ENCODE data around the gene MOB3B.

The MOB3B gene

DNA sequence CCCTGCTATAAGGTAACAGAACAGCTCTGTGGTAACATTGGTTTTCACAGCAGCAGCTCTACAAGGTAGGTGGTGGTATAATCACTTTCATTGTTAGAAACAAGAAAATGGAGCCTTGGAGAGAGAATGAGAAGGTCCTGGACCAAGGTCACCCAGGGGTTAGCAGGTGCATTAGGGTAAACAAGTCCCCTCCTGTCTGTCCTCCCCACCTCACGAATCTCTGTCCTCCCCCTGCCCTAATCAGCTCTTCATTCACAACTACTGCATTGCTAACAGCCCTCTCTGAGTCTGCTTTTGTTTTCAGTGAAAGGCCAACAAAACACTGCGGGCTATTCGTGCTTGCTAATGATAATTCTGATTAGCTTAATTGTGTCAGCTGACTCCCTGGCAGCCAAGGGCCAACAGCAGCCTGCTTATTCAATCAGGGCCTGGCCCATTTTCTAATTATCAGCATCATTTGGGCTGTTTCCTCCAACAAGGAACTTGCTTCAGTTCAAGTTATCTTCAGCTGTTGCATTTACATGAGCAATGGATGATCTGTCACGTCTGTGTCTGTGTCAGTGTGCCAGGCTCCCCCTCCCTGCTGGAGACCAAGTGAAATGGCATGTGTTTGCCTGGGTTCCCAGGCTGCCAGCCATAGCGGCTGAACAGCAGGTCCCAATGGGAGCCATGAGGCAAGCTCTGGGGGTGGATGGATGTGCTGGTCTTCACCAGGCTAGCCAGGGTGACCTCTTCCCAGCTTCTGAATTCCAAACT, 176.0 kb downstream of the MOB3B start:
- DNase-seq, result no peak

DNA sequence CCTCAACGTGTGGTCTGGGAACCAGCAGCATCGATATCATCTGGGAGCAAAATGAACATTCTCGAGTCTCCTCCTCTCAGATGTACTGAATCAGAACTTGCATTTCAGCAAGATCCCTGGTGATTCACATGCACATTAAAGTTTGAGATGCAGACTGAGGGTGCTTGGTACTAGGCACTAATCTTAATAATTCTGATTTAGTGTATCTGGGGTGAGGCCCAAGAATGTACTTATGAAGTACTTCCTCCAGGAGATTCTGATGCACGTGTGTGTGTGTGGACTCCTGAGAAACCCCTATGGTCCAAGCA, 176.5 kb downstream of the MOB3B start:
- no peak for DNase-seq

DNA sequence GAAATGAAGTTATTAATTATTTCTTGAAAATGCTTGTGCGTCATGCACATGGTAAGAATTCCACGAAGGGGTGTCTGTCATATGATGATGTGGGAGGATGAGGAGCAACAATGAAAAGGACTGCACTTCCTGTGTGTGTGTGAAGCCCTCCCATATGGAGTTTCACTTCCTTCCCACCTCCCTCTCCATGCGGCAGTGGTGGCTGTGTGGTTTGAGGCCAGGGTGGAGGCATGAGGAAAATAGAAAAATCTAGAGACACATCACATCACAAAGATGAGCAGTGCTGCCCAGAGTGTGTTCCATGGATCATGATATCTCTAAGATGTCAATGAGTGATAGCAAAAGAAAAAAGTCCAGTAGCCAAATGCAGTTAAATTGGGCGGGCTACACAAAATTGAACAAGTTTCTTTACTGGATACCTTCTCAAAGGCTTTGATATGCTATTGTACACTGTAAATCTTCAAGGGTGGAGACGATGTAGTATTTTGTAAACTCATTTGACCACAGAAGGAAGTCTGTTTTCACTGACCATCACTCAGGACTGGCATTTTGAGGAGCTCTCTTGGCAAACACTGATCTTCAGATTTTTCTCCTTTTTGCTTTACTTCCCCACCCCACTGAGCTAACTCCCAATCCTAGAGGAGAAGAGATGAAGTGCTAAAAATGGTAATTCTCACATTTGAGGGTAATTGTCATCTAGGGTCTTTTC, 177.0 kb downstream of the MOB3B start:
- DNase-seq, result peak; percentile 16 to 21

DNA sequence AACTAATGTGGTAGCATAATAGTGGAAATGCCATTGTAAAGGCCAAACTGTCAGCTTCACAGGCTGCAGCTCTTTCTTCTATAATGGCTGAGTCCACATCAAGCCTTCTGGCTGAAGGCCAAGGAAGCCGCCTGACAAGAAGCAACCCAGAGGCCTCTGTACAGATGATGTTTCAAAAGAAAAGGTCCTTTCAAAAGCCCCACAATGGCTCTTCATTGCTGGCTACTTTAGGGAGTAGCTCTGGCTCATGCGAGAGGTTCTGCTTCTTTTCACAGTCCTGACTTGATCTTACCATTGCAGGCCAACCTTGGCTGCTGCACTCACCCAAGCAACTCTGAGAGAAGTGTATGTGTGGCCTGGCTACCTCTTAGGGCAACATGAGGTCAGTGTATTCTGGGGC, 178.2 kb downstream of the MOB3B start:
- DNase-seq, result no peak

DNA sequence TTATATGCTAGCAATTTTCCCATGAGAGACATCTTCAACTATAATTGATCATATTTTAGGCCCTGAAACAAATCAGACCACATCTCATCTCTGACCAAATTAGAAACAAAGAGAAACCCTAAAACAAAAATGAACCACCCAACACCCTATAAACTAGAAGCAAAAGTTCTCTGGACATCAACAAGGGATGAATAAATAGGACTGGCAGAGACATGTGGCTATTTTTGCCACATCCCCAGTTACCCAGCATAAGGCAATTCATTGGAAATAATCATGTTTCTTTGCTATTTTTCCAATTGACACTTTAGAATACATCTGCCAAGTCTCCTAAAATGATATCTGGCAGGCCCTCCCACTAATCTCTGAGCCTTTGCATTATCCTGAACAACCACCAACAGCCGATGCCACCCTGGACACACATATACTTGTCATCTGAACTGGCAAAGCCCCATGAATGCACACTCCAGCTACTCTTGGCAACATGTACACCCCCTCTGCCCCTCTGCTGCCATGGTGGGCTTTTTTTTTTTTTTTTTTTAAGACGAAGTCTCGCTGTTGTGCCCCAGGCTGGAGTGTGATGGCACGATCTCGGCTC, 179.1 kb downstream of the MOB3B start:
- no peak for DNase-seq

DNA sequence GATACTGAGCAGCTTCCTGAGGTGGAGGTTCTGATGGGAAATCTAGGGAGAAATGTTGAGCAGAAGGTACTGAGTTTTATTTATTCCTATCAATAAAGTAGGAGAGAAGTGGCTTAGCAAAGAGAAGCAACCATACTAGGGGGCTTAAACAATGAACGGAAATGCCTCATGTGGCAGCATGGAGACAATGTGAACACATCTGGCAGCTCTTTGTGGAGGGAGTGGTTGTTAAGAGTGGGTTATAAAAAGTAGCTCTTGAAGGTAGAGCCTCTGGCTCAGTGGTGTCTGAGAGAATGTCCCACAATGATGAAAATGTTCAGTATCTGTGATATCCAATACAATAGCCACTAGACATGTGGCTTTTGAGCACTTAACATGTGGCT, 179.9 kb downstream of the MOB3B start:
- DNase-seq, result no peak

DNA sequence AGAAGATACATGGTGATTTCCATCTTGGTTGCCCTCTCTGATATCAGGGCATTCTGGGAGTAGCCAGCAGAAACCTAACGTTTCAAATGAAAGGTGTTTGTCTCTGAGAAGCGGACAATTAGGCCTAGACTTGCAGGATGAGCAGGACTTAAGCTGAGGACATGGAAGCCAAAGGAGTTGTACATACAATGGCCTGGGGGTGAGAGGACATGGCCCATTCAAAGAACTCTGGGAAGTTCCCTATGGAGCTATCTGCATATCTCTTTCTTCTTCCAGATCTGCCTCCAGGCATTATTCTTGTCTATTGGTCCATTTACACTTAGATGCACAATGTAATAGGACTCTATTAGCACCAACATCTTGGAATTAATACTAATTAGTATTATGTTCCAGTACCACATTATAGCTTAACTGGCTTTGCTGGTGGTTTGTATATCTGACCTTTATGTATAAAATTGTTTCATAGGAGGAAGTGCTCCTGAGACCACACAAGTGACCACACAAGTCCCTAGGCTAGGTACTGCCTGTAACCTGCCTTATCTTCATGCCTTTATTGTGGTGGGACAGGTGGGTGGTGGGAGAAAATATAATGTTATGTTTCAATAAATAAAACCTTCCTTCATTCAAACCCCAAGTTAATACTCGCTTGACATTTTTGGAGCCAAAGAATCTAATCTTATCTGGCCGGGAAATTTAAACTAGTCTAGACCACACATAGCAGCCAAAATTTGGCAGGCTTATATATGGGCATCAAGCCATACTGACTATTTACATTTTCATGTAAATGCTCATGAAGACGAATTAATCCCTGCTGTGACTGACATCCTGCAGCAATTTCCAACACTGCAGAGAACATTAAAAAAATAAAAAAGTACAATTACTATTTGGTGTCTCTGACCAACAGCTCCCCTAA, 180.6 kb downstream of the MOB3B start:
- no peak for DNase-seq

DNA sequence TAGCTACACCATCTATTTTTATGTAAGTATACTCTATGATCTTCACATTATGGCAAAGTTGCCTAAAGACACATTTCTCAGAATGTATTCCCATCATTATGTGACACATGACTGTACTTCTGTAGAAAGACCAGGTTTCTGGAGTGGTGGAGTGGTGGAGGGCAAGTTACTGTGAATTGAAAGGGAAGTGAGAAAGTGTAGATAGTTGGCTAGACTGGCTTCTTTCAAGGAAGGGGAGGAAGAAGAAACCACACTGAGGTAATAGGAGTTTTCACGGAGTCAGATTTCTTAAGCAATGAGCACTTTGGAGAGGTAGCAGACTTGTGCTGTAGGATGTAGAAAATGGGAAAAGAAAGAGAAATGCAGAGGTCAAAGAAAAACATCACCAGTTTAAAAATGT, 181.7 kb downstream of the MOB3B start:
- no peak for DNase-seq

DNA sequence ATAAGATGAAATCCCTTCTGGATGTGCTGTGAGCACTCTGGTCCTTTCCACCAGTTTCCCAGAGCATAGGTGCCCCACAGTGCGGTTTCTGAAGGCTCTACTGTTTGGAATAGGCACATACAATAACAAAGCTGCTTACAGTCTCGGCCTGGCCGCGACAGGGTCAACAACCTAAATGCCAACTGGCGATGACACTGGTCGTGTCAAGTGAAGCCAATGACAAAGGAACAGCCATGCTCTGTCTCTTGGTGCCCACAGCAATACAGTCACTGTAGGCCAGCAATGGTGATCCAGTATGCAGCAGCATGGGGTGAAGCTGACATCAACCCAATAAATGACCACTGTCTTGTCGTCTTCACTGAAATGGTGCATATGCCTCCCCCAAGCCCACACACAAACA, 184.8 kb downstream of the MOB3B start:
- no peak for DNase-seq

DNA sequence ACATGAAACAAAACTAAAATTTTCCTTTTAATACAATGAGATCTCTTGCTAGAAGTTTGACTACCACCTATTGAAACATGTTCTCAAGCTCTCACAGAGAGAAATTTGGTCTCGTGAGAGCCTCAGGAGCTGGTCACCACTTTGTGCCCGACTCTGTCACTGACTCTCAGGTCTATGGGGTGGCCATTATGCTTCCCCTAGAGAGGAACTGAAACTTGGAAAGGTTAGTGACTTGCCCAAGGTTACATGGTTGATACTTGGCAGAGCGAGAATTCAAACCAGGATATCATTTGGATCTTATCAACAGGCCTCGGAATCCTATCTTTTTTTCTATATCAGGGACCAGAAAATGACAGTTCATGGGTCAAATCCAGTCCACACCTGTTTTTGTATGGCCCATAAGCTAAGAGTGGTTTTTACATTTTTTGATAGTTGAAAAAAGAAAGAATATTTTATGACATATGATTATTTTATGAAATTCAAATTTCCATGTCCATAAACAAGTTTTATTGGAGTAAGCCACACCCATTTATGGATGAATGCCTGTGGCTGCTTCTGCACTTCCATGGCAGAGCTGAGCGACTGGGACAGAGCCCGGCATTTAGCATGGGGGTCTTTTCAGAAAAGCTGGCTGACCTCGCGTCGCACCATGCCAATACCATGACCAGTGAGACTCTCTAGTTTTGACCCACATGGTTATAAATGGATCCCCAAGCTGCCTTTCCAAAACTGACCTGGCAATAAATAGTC, 187.9 kb downstream of the MOB3B start:
- DNase-seq, result no peak

DNA sequence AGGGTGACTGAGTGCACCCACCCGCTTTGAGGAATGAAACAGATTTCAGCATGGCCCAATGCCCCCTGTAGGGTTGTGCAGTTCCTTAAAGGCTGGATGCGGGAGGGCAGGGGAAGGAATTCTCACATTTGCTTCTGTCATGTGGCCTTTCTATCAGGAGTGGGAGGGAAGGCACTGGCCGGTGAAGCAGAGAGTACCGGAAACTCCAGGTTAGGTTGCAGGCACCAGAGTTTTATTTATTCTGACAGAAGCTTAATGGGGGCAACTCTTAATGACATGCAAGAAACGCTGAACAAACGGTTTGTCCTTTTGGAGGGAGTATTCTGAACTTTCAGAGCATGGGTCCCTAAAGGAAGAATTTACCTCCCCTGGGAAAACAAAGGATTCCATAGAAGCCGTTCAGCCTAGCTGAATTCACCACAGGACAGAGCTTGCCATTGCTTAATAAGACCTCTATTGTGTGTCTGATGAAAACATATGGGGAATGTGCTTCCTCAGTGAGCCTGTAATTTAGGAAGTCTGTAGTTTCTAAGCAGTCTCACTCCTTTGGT, 188.6 kb downstream of the MOB3B start:
- no peak for DNase-seq

DNA sequence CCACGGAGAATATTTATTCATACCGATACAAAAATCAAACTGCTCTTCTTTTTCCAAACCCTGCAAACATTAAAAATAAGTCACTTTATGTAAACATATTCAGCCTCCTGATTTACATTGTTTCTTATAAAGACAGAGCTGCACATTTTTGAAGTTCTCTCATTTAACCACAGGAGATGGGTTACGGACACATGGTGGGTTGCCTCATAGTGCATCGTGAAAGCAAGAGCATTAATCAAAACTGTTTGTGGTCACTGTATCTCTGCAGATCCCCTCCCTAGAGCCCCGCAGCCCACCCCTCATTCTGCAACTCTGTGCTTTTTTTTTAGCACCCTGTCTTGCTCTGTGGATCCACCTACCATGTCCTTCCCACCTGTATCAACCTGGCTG, 189.3 kb downstream of the MOB3B start:
- no peak for DNase-seq

DNA sequence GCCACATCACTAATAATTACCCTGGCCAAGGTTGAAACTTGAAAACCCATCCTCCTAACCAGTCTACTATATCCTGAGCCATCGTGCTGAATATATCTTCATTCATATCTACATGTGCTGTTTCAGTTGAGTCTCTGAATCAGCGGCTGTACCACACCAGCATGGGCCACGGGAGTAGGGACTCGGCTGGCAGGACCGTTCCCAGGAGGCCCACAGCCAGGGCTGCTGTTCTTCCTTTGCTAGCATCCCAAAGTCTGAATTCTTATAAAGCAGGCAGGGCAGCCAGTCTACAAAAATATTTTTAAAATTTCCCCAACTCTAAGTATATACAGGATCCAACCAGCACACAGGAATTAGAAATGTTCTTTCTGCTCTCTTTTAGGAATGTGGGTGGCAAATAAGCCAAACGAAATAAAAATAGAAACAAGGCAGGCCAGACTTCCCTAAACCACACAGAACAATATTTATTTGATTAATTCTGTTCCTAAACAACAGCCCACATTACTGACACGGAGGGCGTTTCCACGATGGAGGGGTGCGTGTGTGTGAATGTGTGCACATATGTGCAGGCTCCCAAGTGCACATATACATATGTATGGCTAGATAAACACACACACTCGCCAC, 189.8 kb downstream of the MOB3B start:
- no peak for DNase-seq

DNA sequence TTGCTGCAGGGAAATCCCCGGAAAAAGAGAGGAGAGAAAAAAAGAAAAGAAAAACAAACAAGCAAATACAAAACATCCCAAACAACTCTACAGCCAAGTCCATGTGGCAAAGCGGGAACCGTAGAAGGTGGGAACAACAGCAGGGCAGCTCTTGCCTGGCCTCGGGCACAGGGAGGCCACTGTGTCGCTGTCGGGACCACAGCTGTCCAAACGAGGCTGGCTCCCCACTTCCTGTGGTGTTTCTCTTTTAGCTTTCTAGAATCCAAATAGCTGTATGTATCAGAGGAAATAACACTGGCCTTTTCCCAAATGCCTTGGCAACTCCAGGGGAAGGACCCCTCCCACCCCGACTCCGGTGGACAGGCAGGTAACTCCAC, 191.1 kb downstream of the MOB3B start:
- DNase-seq, result no peak

DNA sequence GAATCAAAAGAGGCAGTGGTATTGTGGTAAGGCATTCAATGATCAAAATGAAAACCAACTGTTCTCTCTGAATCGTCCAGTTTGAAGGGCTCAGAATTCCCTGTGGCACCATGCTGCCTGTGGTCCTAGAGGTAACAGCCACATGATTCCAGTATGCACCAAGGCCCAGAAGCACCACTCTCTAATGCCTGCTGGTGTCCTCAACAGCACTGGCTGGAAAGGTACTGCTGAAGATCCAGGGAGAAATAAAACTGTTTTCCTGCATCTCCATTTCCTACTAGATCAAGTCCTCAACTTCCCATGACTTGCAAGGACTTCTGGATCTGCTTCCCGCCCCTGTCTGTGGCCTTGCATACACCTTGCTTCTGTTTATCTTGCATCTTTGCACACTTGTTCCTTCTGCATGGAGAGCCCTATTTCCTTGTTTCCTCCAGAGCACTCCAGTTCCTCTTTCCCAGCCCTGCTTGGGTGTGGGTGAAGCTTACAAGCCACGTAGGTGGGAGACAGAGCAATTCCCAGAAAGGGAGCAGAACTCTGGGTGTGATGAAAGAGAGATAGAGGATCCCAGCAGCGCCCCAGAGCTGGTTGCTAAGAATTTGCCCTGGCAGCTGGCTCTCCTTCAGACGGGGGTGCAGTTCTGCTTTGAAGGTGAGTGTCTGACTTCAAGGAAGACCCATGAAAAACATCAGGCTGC, 191.6 kb downstream of the MOB3B start:
- DNase-seq, result no peak

DNA sequence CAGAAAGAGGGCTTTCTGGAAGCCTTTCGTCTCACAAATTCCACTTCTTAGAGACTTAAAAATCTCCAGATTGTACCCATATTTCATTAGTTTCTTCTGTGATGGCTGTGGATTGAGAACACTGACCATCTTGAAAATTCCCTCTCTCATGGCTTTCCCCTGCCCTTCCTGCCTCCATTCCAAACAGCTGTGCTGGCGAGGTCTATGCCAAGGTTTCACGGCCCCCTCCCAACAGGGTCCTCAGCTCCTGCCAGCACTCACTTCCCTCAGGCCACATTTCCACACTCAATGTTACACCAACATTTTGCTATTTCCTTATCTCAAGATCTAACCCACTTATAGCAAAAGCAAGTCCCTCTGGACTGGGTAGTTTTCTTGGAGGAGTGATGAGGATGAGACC, 192.4 kb downstream of the MOB3B start:
- no peak for DNase-seq

DNA sequence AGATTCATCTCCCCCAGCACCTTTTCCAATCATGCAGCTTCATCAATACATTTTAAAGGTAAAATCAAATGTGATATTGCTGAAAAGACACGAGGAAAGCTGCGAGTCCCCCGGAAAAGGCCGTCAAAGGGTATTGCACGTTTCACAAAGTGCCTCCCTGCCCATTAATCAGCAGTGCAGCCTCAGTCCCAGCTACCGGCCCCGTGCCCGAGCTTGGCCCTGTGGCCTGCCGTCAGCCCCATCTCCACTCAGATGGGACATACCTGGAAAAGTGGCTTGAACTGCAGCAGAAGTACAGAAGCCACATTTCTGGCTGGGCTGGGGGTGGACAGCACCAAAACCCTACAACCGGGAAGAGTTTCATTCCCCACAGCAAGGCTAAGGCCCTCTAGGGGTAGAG, 192.8 kb downstream of the MOB3B start:
- DNase-seq, result no peak

DNA sequence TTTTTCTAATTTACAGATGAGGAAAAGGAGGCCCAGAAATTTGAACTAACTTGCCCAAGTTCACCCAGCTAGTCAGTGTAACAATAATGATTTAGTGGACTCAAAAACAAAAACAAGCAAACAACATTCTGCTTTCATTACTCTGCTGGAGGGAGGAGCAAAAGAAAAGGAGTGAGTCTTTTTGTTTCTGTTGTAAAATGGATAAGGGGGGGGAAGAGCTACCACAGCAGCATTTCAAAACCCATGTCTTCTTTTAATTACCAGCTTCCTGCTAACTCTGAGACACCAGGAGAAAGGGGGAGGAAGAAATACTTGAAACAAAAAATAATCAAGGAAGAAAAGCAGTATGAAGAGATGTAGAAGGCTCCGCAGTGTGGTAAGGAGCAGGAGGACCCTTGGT, 193.5 kb downstream of the MOB3B start:
- DNase-seq, result no peak

DNA sequence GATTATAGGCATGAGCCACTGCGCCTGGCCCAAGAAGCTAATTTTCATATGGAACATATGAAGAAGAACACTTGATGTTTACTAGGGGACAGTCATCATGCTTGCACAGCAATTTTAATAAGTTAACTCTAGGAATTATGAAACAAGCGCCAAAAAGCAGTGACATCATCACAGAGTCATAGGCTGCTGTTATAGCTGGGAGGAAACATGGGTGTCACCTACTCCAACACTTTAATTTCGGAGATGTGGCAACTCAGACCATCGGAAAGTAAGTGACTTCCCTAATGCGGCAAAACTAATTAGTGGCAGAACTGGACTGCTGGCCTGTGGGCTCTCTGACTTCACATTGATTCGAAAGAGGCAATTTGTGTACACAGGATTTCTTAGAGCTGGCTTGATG, 194.5 kb downstream of the MOB3B start:
- no peak for DNase-seq

DNA sequence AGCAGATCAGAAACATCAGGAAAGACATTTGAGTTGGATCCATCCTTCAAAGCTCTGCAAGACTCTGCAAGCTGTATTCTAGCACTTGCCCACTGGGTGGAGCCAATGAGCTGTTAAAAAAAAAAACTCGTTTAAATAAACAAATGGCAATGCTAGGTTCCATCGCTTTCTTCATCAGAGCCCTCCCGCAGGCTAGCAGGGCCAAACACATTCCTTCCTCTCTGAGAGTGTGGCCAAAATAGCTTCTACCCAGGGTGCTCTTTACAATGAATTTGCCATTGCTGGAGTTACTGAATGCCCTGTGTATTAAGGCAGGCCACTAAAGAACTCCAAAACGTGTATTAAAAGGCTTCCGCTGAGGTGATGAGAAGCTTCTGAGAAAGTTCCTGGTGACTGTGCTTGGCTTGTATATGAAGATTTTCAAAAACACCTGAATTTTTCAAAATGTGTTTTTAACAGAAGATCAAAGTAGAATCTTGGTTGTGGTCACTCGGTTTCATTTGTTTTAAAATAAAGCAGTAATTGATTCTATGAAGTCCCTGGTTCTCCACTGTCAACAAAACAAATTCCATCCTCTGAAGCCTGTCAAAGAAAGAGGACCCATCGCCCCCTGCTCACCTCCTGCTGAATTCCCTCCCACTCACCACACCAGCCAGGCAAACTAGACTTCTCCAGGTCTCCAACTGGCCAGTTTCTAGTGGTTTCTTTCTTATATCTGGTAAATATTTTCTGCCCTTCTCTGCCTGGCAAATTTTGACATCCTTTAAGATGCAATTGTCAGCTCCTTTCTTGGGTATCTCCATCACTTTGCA, 196.2 kb downstream of the MOB3B start:
- peak; percentile 31 to 48 for DNase-seq
